PC-9 (cell line): Measurements from ENCODE around the gene DPPA3. TPM values are rescaled to one million over a fixed set of nuclear protein-coding genes. Genes with fewer than 3 reads are reported as not detected.

Experiments used
- BruUV-seq: library from RNA; stranded (reverse); fragments of 400-500 nt; replicated peaks from 2 replicates; lab custom pipeline; 2021; lab: Mats Ljungman, UMichigan
- CTCF ChIA-PET: fragments of 300-600 bp; sonication (Branson Sonifier 250); formaldehyde crosslinking; loops from one replicate; lab custom pipeline; 2022; ENCODE audit warnings: antibody characterized with exemption; lab: Charles Lee
- POLR2A ChIA-PET: fragments of 300-600 bp; sonication (Branson Sonifier 250); formaldehyde crosslinking; loops from one replicate; lab custom pipeline; 2022; ENCODE audit warnings: antibody characterized with exemption; ENCODE audit not compliant: unreplicated experiment; lab: Charles Lee
- DNase-seq, 2 experiments: peaks; one replicate each; pipeline versions ENCODE4 v3.0.0 to v3.0.0-alpha.2; 2015 to 2022; ENCODE audit warnings: mixed read lengths in 1 of 2
- H2AFZ ChIP-seq: fragments of 200-600 bp; sonication (generic); 2 replicates; pipeline ENCODE4 v1.8.1; 2017; ENCODE audit warnings: antibody characterized with exemption
- H3F3A ChIP-seq: fragments of 200-600 bp; sonication (generic); 2 replicates; pipeline ENCODE4 v1.8.1; 2017; ENCODE audit warnings: antibody characterized with exemption, mild to moderate bottlenecking, low read depth; ENCODE audit not compliant: insufficient read depth
- H3K27ac ChIP-seq: fragments of 200-600 bp; sonication (generic); 2 replicates; pipeline ENCODE4 v1.6.1; 2016; ENCODE audit warnings: mixed run types
- H3K27me3 ChIP-seq: fragments of 200-600 bp; sonication (generic); 2 replicates; pipeline ENCODE4 v1.6.1; 2016; ENCODE audit warnings: low read depth, mixed run types; ENCODE audit not compliant: insufficient read depth
- H3K36me3 ChIP-seq: fragments of 200-600 bp; sonication (generic); 2 replicates; pipeline ENCODE4 v1.6.1; 2016; ENCODE audit warnings: low read depth, mixed run types
- H3K4me1 ChIP-seq: fragments of 200-600 bp; sonication (generic); replicated peaks from 2 replicates; pipeline ENCODE4 v1.6.1; 2016; ENCODE audit warnings: mixed run types; ENCODE audit not compliant: insufficient read depth
- H3K4me2 ChIP-seq: fragments of 200-600 bp; sonication (generic); 2 replicates; pipeline ENCODE4 v1.6.1; 2017; ENCODE audit warnings: mixed run types
- H3K4me3 ChIP-seq: fragments of 200-600 bp; sonication (generic); 2 replicates; pipeline ENCODE4 v1.6.1; 2016; ENCODE audit warnings: mixed run types
- H3K79me2 ChIP-seq: fragments of 200-600 bp; sonication (generic); 2 replicates; pipeline ENCODE4 v1.6.1; 2017; ENCODE audit warnings: low read depth, mixed run types
- H3K9me2 ChIP-seq: fragments of 200-600 bp; sonication (generic); 2 replicates; pipeline ENCODE4 v1.8.1; 2017; ENCODE audit warnings: mild to moderate bottlenecking; ENCODE audit not compliant: insufficient read depth
- H3K9me3 ChIP-seq: fragments of 200-600 bp; sonication (generic); 2 replicates; pipeline ENCODE4 v1.8.1; 2016; ENCODE audit warnings: low read depth; ENCODE audit not compliant: insufficient read depth
- H4K20me1 ChIP-seq: fragments of 200-600 bp; sonication (generic); 2 replicates; pipeline ENCODE4 v1.8.1; 2017; ENCODE audit not compliant: insufficient read depth
- CTCF ChIP-seq: fragments of 200-600 bp; sonication (generic); conservative IDR thresholded peaks from 2 replicates; pipeline ENCODE4 v1.6.1; 2017; ENCODE audit warnings: mixed run types, antibody characterized with exemption, mild to moderate bottlenecking, moderate library complexity
- EZH2 ChIP-seq: fragments of 200-600 bp; sonication (generic); IDR thresholded peaks from 2 replicates; pipeline ENCODE4 v1.8.0; 2017; ENCODE audit warnings: antibody characterized with exemption, low read depth
- intact Hi-C: fragments of 100-400 bp; cut with micrococcal nuclease; formaldehyde crosslinking; loops from one replicate; pipeline ENCODE4 v1.10.0; 2022; ENCODE audit not compliant: unreplicated experiment
- total RNA-seq: library from RNA; stranded (reverse); gene quantifications from 2 replicates; pipeline ENCODE4 v1.2.3, GENCODE V29; 2021

DPPA3 gene
- total RNA-seq, 1 experiment from 2014 or later = not detected

GRCh38 chr12:7681535-7681934 is 29.7 kb upstream of the DPPA3 start:
- CTCF ChIA-PET = no interaction called here
- Histone ChIP-seq H3K9me3 (no peaks in the 10 kb centered on the region), H3K4me1 (no peaks in the 10 kb centered on the region), H3K36me3 (no peaks in the 10 kb centered on the region), H4K20me1 (no peaks in the 10 kb centered on the region), H3K4me3 (no peak overlapping the region), H3K4me2 (no peak overlapping the region), H3K79me2 (no peaks in the 10 kb centered on the region), H3F3A (no peaks in the 10 kb centered on the region), H3K27me3 (no peaks in the 10 kb centered on the region), H2AFZ (no peak overlapping the region), H3K27ac (no peak overlapping the region), H3K9me2 (no peaks in the 10 kb centered on the region)
- TF ChIP-seq CTCF (no peak), EZH2 (no peak)
- DNase-seq = no peak
- intact Hi-C loops = no loop called here
- POLR2A ChIA-PET = no interaction called here
- BruUV-seq = no TSS peak

GRCh38 chr12:7693793-7694192 is 17.4 kb upstream of the DPPA3 start:
- H3K27ac ChIP-seq = no peak overlapping the region
- H2AFZ ChIP-seq = 0 out of 2 replicates have a peak overlapping the region, but pooled peaks have one; percentile 39
- no peaks in the 10 kb centered on the region for H4K20me1 ChIP-seq
- intact Hi-C loops = no loop called here
- ChIA-PET POLR2A (no interaction called here), CTCF (no interaction called here)
- H3K4me2 ChIP-seq = no peak overlapping the region
- no peaks in the 10 kb centered on the region for H3K9me2 ChIP-seq
- no peaks in the 10 kb centered on the region for H3K9me3 ChIP-seq
- DNase-seq = no peak
- no peaks in the 10 kb centered on the region for H3K4me1 ChIP-seq
- no peaks in the 10 kb centered on the region for H3K36me3 ChIP-seq
- no peak overlapping the region for H3K4me3 ChIP-seq
- no peaks in the 10 kb centered on the region for H3F3A ChIP-seq
- no peak for TF ChIP-seq EZH2
- no peak for TF ChIP-seq CTCF
- no peaks in the 10 kb centered on the region for H3K27me3 ChIP-seq
- no TSS peak for BruUV-seq
- no peaks in the 10 kb centered on the region for H3K79me2 ChIP-seq

GRCh38 chr12:7694556-7695236 is 16.5 kb upstream of the DPPA3 start:
- Histone ChIP-seq H3K4me3 (no peak overlapping the region), H3K27ac (no peak overlapping the region), H3K27me3 (no peaks in the 10 kb centered on the region), H3K79me2 (no peaks in the 10 kb centered on the region), H3K36me3 (no peaks in the 10 kb centered on the region), H3K9me3 (no peaks in the 10 kb centered on the region), H3K4me2 (no peak overlapping the region), H3K4me1 (no peaks in the 10 kb centered on the region), H2AFZ (no peak overlapping the region), H3F3A (no peaks in the 10 kb centered on the region), H3K9me2 (no peaks in the 10 kb centered on the region), H4K20me1 (no peaks in the 10 kb centered on the region)
- CTCF ChIA-PET = no interaction called here
- POLR2A ChIA-PET = no interaction called here
- intact Hi-C loops = no loop called here
- TF ChIP-seq CTCF = no peak
- no peak for TF ChIP-seq EZH2
- DNase-seq = no peak
- no TSS peak for BruUV-seq
